ENCODE measurements around the gene HPSE2. TPM values are rescaled to one million over a fixed set of nuclear protein-coding genes. Genes with fewer than 3 reads are reported as not detected.

HPSE2 gene
- total RNA-seq, 1 experiment from 2014 or later = not detected

- DNase-seq (ENCODE audit: low read depth) = no peak
Measured at GRCh38 chr10:98623176-98623575, 612.5 kb downstream of the HPSE2 start.

DNA sequence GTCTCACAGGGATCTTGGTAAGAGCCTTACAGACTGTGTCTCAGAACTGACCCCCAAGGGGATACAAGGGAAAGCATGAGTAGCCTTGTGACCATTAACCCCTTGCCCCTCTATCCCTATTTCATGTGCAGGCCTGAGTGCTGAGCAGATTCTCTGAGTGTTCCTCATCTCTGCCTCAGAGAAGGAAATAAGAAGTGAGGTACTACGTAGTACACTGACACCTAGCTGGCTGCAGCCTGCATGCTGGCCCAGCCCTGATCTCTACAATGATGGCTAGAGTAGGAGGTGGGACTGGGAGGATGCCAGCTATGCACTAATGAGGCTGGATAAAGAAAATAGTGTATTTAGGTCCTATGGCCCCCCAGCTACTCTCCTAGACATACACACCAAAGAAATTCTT, 614.0 kb downstream of the HPSE2 start:
- no peak for DNase-seq (ENCODE audit: low read depth)

- no peak for DNase-seq (ENCODE audit: low read depth)
Measured at GRCh38 chr10:98620503-98620902, 615.1 kb downstream of the HPSE2 start.

DNA sequence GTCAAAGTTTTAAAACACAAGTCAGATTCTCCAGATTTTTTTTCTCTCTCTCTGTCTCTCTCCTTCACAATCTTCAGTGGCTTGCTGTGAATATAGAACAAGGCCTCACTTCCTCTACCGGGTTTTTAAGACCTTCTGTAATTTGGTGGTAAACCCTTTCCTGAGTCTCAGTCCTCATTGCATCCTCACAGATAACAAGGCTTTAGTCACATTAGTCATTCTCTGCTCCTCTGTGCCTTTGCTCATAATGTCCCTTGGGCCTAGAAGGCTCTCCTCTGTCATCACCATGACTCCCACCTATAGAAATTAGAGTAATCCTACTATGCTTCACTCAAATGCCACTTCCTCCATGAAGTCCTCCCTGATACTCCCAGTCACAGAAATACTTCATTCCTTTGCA, 616.2 kb downstream of the HPSE2 start:
- DNase-seq (ENCODE audit: low read depth) = no peak

DNA sequence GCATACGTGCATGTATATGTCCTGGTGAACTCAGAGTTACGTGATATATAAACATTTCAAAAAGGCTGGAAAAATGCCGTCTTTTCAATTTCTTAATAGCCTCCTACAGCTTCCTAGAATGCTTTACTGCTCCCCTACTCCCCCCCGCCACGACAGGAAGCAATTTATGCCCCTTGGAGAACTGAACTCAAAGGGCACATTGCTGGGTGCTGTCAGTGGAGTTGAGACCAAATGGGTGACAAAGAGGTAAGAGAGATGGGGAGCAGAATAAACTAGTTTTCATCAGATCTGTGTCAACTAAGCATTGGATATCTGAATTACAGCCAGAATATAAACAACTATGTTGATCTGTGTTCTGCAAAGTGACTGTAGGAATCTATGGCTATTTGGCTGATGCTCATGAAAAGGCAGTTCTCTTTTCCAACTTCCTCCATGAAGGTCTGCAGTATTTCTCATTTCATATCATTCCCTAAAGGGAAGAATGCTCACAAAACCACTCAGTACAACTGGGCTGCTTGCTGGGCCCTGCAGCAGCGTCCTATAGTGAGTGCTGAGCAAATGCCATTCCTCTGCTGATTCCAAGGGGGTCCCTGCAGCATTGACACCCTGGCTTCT, 617.6 kb downstream of the HPSE2 start:
- DNase-seq (ENCODE audit: low read depth) = no peak

GRCh38 chr10:98613446-98613845, 622.2 kb downstream of the HPSE2 start:
- no peak for DNase-seq (ENCODE audit: low read depth)

DNA sequence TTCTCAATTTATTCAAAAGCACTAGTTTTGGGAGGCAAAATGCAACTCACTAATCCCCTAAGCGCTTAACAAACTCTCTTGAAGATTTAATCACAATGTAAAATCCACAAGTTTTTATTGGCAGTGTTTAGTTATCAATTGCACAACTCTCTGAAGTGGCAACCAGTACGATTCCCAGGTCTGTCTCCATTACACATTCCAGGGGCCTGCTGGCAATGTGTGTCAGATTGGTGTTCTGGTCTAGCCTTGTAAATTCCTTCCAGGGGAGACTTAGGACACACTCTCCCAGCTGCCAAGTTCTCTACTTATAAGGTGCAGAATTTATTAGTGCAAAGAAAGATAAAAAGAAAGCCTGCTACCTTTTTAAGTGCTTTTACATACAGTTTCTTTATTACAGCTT, 624.2 kb downstream of the HPSE2 start:
- no peak for DNase-seq (ENCODE audit: low read depth)

- no peak for DNase-seq (ENCODE audit: low read depth)
Measured at GRCh38 chr10:98610836-98611235, 624.8 kb downstream of the HPSE2 start.

- no peak for DNase-seq (ENCODE audit: low read depth)
Measured at GRCh38 chr10:98610301-98610700, 625.4 kb downstream of the HPSE2 start.

DNA sequence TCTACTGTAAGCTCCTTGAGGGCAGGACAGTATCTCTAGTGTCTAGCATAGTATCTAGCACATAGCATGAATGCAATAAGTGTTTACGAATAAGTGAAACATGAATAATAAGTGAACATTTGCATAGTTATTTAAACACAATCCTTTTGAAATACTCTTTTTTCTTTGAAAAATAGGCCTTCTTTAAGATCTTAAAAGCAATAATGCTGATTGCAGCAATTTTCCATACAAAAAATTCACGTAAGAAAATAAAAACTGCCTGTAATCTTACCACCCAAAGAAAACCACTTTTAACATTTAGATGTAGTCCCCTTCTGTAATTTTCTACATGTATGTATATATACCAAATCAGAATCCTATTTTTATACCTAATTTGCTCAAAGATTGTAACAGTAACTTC, 626.4 kb downstream of the HPSE2 start:
- no peak for DNase-seq (ENCODE audit: low read depth)

GRCh38 chr10:98608411-98608810, 627.2 kb downstream of the HPSE2 start:
- DNase-seq (ENCODE audit: low read depth) = no peak

DNA sequence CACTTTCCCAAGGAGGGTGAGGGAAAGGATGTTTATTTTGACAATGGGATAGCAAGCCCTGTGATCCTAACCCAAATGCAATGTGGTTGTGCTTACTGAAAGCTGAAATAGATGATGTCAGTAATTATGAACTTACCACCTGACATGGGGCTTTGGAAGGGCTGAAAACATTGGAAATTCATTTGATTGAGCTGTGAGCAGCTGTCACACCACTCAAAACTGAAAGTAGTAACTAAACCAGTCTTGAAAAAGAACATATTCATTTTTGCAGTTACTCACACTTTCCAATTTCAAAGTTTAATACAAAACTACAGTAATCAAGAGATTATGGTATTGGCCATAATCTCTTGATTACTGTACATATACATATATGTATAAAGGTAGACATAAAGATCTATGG, 633.4 kb downstream of the HPSE2 start:
- no peak for DNase-seq (ENCODE audit: low read depth)

DNA sequence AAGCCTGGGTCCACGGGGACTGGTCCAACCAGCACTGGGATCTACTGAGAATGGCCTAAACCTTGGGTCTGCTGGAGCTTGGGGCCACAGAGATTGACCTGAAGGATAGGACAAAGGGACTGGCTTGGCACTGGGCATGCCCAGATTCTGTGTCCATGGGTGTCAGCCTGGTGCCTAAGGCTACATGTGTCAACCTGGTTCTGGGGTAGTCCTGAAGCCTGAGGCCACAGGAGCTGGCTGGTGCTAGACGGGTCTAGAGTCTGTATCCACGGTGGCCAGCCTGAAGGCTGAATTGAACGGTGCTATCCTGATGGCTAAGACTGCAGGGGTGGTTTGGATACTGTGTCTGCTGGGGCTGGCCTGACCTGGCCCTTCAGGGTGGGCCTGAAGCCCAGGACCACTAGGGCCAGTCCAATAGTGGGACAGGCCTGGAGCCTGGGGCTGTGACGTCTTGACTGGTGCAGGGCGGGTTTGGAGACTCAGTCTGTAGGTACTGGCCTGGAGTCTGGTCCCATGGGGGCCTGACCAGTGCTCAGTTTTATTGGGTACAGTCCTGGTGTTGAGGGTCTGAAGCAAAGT, 636.5 kb downstream of the HPSE2 start:
- no peak for DNase-seq (ENCODE audit: low read depth)

DNA sequence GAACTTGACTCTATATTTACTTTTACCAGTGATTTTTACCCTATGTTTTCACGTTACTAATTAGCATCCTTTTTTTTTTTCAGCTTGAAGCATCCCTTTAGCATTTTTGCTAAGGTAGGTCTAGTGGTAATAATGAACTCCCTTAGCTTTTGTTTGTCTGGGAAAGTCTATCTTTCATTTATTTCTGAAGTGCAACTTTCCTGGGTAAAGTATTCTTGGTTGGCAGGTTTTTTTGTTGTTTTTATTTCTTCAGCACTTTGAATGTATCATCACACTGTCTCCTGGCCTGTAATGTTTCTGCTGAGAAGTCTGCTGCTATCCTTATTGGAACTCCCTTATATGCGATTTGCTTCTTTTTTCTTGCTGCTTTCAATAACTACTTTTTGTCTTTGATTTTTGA, 639.2 kb downstream of the HPSE2 start:
- no peak for DNase-seq (ENCODE audit: low read depth)

- no peak for DNase-seq (ENCODE audit: low read depth)
Measured at GRCh38 chr10:98589691-98590090, 646.0 kb downstream of the HPSE2 start.

DNA sequence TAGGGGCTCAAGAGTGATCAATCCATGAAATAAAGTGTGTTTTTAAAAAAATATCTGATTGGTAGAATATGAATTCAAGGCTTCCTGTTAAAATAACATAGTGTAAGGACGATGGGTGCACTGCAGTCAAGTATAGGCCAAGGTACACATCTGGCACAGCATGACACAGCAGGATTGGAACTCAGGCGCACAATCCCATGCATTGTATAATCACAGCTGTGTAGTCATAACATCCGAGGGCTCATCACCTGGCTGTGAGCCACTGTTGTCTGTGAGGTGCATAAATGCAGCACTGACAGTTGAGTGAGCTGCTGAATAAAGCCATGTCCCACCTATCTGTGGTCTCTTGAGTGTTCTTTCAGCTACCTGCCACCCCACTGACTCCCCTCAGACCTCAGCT, 646.6 kb downstream of the HPSE2 start:
- no peak for DNase-seq (ENCODE audit: low read depth)

GRCh38 chr10:98587156-98587837, 648.4 kb downstream of the HPSE2 start:
- no peak for DNase-seq (ENCODE audit: low read depth)

- no peak for DNase-seq (ENCODE audit: low read depth)
Measured at GRCh38 chr10:98586096-98586495, 649.6 kb downstream of the HPSE2 start.

- DNase-seq (ENCODE audit: low read depth) = no peak
Measured at GRCh38 chr10:98582363-98582762, 653.3 kb downstream of the HPSE2 start.

GRCh38 chr10:98577578-98577977, 658.1 kb downstream of the HPSE2 start:
- no peak for DNase-seq (ENCODE audit: low read depth)

GRCh38 chr10:98577168-98577567, 658.5 kb downstream of the HPSE2 start:
- no peak for DNase-seq (ENCODE audit: low read depth)

DNA sequence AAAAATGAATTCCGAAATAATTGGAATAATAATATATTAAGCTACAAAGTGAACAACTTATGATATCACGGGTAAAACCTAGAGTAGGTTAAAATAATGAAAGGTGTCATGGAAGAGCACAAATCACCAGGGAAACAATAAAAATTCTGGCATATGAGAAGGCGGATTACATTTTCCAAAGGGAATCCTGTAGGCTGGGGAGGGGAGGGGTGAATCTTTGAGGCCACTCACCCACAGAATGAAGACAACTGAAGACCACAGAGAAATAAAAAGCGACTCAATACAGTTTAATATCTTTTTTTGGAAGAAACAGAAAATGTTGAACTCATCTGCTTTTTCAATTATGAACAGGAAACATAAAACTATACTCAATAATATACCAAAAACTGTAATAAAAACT, 659.6 kb downstream of the HPSE2 start:
- DNase-seq (ENCODE audit: low read depth) = no peak

DNA sequence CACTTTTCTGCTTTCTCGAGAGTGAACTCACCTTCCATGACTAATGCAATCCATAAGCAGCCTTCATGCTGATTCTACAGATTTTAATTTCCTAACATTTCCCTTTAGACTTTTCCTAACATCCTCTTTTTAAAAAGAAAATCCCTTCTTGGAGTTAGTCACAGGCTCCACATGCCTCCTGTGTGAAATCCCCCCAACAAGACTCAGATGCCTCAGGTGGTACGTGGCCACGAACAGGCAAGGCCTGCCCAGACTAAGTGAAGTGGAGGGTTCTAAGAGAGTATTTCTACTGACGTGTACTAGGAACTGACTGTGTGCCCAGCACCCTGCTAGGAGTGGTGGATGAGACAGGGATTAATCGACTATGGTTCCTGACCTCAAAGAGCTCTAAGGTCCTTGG, 663.1 kb downstream of the HPSE2 start:
- DNase-seq (ENCODE audit: low read depth) = no peak
